HUES64 (cell line): ENCODE measurements around the gene CTNNA3.

Experiments used
- H3K27ac ChIP-seq: 2 replicates; pipeline ENCODE4 v1.7.0; 2013; ENCODE audit warnings: low read depth, low read length, inconsistent platforms
- H3K27me3 ChIP-seq: 2 replicates; pipeline ENCODE4 v1.6.1; 2013; ENCODE audit warnings: mild to moderate bottlenecking, low read length; ENCODE audit not compliant: insufficient read depth
- H3K36me3 ChIP-seq: 2 replicates; pipeline ENCODE4 v1.6.1; 2013; ENCODE audit warnings: mild to moderate bottlenecking, low read length; ENCODE audit not compliant: insufficient read depth
- H3K4me1 ChIP-seq: 2 replicates; pipeline ENCODE4 v1.6.1; 2013; ENCODE audit warnings: mild to moderate bottlenecking, low read length, moderate library complexity; ENCODE audit not compliant: insufficient read depth
- H3K4me3 ChIP-seq: 2 replicates; pipeline ENCODE4 v1.5.1; 2013; ENCODE audit warnings: mild to moderate bottlenecking, low read length, moderate library complexity
- H3K9ac ChIP-seq: 2 replicates; pipeline ENCODE4 v1.6.1; 2013; ENCODE audit warnings: mild to moderate bottlenecking, low read depth, low read length
- H3K9me3 ChIP-seq: 2 replicates; pipeline ENCODE4 v1.6.1; 2013; ENCODE audit warnings: low read depth, low read length; ENCODE audit not compliant: insufficient read depth
- WGBS: fragments of 150-250, 120-280 bp; methylation state at CpG from one replicate; pipeline ENCODE4 v1.1.7; 2013; ENCODE audit warnings: missing lambda C conversion rate; 5-methylcytosine and 5-hydroxymethylcytosine counted together

The CTNNA3 gene

GRCh38 chr10:66809402-66809801 lies 886.6 kb downstream of the CTNNA3 start:
- no peak overlapping the region for H3K27ac ChIP-seq
- H3K9me3 ChIP-seq = no peaks in the 10 kb centered on the region
- H3K4me1 ChIP-seq = no peaks in the 10 kb centered on the region
- H3K9ac ChIP-seq = no peak overlapping the region
- H3K4me3 ChIP-seq = no peak overlapping the region
- no peaks in the 10 kb centered on the region for H3K36me3 ChIP-seq
- H3K27me3 ChIP-seq = no peaks in the 10 kb centered on the region
- WGBS = no CpG with 5 or more reads among the region's 4 CpGs

GRCh38 chr10:66805612-66806011 lies 890.4 kb downstream of the CTNNA3 start:
- Histone ChIP-seq H3K4me1 (peaks cover 15% of the 10 kb centered on the region), H3K27ac (no peak overlapping the region), H3K9ac (no peak overlapping the region), H3K36me3 (no peaks in the 10 kb centered on the region), H3K4me3 (no peak overlapping the region), H3K9me3 (no peaks in the 10 kb centered on the region), H3K27me3 (no peaks in the 10 kb centered on the region)
- 91% methylated on average over 1 of the region's 1 CpG for WGBS

- Histone ChIP-seq H3K36me3 (no peaks in the 10 kb centered on the region), H3K4me1 (peaks cover 15% of the 10 kb centered on the region), H3K27me3 (no peaks in the 10 kb centered on the region), H3K4me3 (no peak overlapping the region), H3K9me3 (no peaks in the 10 kb centered on the region), H3K27ac (no peak overlapping the region), H3K9ac (no peak overlapping the region)
- WGBS = 89% methylated on average over 3 of the region's 3 CpGs
Observed at GRCh38 chr10:66804962-66805361, 891.0 kb downstream of the CTNNA3 start.

- H3K36me3 ChIP-seq = no peaks in the 10 kb centered on the region
Observed at GRCh38 chr10:66803174-66803573, 892.8 kb downstream of the CTNNA3 start.

GRCh38 chr10:66799474-66799873 lies 896.5 kb downstream of the CTNNA3 start:
- Histone ChIP-seq H3K4me1 (peaks cover 15% of the 10 kb centered on the region), H3K36me3 (no peaks in the 10 kb centered on the region), H3K4me3 (no peak overlapping the region), H3K27me3 (no peaks in the 10 kb centered on the region), H3K9ac (no peak overlapping the region), H3K9me3 (no peaks in the 10 kb centered on the region), H3K27ac (no peak overlapping the region)
- 78% methylated on average over 2 of the region's 2 CpGs for WGBS

More at GRCh38 chr10:66803174-66803573, 892.8 kb downstream of the CTNNA3 start:
- H3K27me3 ChIP-seq = no peaks in the 10 kb centered on the region
- peaks cover 15% of the 10 kb centered on the region for H3K4me1 ChIP-seq
- no peak overlapping the region for H3K4me3 ChIP-seq
- WGBS = 35% methylated on average over 3 of the region's 3 CpGs
- no peak overlapping the region for H3K9ac ChIP-seq
- H3K27ac ChIP-seq = no peak overlapping the region
- no peaks in the 10 kb centered on the region for H3K9me3 ChIP-seq

- 60% methylated on average over 2 of the region's 2 CpGs for WGBS
- Histone ChIP-seq H3K27ac (no peak overlapping the region), H3K9ac (no peak overlapping the region), H3K9me3 (no peaks in the 10 kb centered on the region), H3K36me3 (no peaks in the 10 kb centered on the region), H3K4me1 (no peaks in the 10 kb centered on the region), H3K4me3 (no peak overlapping the region), H3K27me3 (no peaks in the 10 kb centered on the region)
Observed at GRCh38 chr10:66795866-66796265, 900.1 kb downstream of the CTNNA3 start.

- Histone ChIP-seq H3K27me3 (no peaks in the 10 kb centered on the region), H3K4me3 (no peak overlapping the region), H3K9ac (no peak overlapping the region), H3K36me3 (no peaks in the 10 kb centered on the region), H3K9me3 (no peaks in the 10 kb centered on the region), H3K27ac (no peak overlapping the region), H3K4me1 (no peaks in the 10 kb centered on the region)
Observed at GRCh38 chr10:66792441-66792840, 903.6 kb downstream of the CTNNA3 start.

- H3K4me3 ChIP-seq = no peak overlapping the region
Observed at GRCh38 chr10:66788178-66788987, 907.6 kb downstream of the CTNNA3 start.

GRCh38 chr10:66786709-66787108 lies 909.3 kb downstream of the CTNNA3 start:
- Histone ChIP-seq H3K9me3 (no peaks in the 10 kb centered on the region), H3K36me3 (no peaks in the 10 kb centered on the region), H3K27me3 (no peaks in the 10 kb centered on the region), H3K4me3 (no peak overlapping the region), H3K4me1 (no peaks in the 10 kb centered on the region), H3K9ac (no peak overlapping the region), H3K27ac (no peak overlapping the region)
- WGBS = 100% methylated on average over 1 of the region's 1 CpG

More at GRCh38 chr10:66788178-66788987, 907.6 kb downstream of the CTNNA3 start:
- H3K9ac ChIP-seq = no peak overlapping the region
- H3K9me3 ChIP-seq = no peaks in the 10 kb centered on the region
- no peaks in the 10 kb centered on the region for H3K27me3 ChIP-seq
- H3K27ac ChIP-seq = no peak overlapping the region
- WGBS = 92% methylated on average over 6 of the region's 7 CpGs
- no peaks in the 10 kb centered on the region for H3K36me3 ChIP-seq
- no peaks in the 10 kb centered on the region for H3K4me1 ChIP-seq

GRCh38 chr10:66784770-66785169 lies 911.2 kb downstream of the CTNNA3 start:
- no peaks in the 10 kb centered on the region for H3K9me3 ChIP-seq
- WGBS = 97% methylated on average over 1 of the region's 1 CpG
- no peak overlapping the region for H3K9ac ChIP-seq
- no peaks in the 10 kb centered on the region for H3K36me3 ChIP-seq
- no peak overlapping the region for H3K27ac ChIP-seq
- no peak overlapping the region for H3K4me3 ChIP-seq
- no peaks in the 10 kb centered on the region for H3K27me3 ChIP-seq
- no peaks in the 10 kb centered on the region for H3K4me1 ChIP-seq

- Histone ChIP-seq H3K27me3 (no peaks in the 10 kb centered on the region), H3K4me1 (no peaks in the 10 kb centered on the region), H3K9me3 (no peaks in the 10 kb centered on the region), H3K27ac (no peak overlapping the region), H3K9ac (no peak overlapping the region), H3K4me3 (no peak overlapping the region), H3K36me3 (no peaks in the 10 kb centered on the region)
- 90% methylated on average over 5 of the region's 5 CpGs for WGBS
Observed at GRCh38 chr10:66783316-66783715, 912.7 kb downstream of the CTNNA3 start.

- 88% methylated on average over 1 of the region's 1 CpG for WGBS
- Histone ChIP-seq H3K4me3 (no peak overlapping the region), H3K27me3 (no peaks in the 10 kb centered on the region), H3K9me3 (no peaks in the 10 kb centered on the region), H3K9ac (no peak overlapping the region), H3K36me3 (no peaks in the 10 kb centered on the region), H3K27ac (no peak overlapping the region), H3K4me1 (no peaks in the 10 kb centered on the region)
Observed at GRCh38 chr10:66782776-66783175, 913.2 kb downstream of the CTNNA3 start.
